Endothelial cell (in vitro differentiated cells): Measurements from ENCODE around the gene HBS1L. TPM values are rescaled to one million over a fixed set of nuclear protein-coding genes. Genes with fewer than 3 reads are reported as not detected.

ENCODE experiments used
- DNase-seq: peaks from one replicate; pipeline ENCODE4 v3.0.0; 2021; ENCODE audit warnings: low spot score
- H3K27ac Mint-ChIP-seq: one replicate; pipeline ENCODE4 v1.8.0; 2021; ENCODE audit warnings: mixed read lengths, inconsistent platforms; ENCODE audit not compliant: unreplicated experiment
- H3K27me3 Mint-ChIP-seq: one replicate; pipeline ENCODE4 v1.8.0; 2021; ENCODE audit warnings: mild to moderate bottlenecking, moderate library complexity, mixed read lengths, inconsistent platforms; ENCODE audit not compliant: unreplicated experiment
- H3K36me3 Mint-ChIP-seq: one replicate; pipeline ENCODE4 v1.8.0; 2021; ENCODE audit warnings: mild to moderate bottlenecking, low read depth, mixed read lengths, inconsistent platforms; ENCODE audit not compliant: unreplicated experiment
- H3K4me1 Mint-ChIP-seq: one replicate; pipeline ENCODE4 v1.8.0; 2021; ENCODE audit warnings: mild to moderate bottlenecking, mixed read lengths, inconsistent platforms; ENCODE audit not compliant: unreplicated experiment
- H3K4me3 Mint-ChIP-seq: one replicate; pipeline ENCODE4 v1.8.0; 2021; ENCODE audit warnings: mild to moderate bottlenecking, mixed read lengths, inconsistent platforms; ENCODE audit not compliant: unreplicated experiment
- H3K9me3 Mint-ChIP-seq: one replicate; pipeline ENCODE4 v1.8.0; 2021; ENCODE audit warnings: mixed read lengths, inconsistent platforms; ENCODE audit not compliant: unreplicated experiment
- total RNA-seq: library from RNA; stranded (reverse); fragmentation: NEBNext Ultra II Directional; extraction: Animal tissue kit (Norgen Biotek cat#: 25700); gene quantifications from one replicate; pipeline ENCODE4 v1.2.1, GENCODE V29; 2021; ENCODE audit not compliant: unreplicated experiment
- TF ChIP-seq, protein P1 (sequence below): fragments of 200-600 bp; sonication (generic); IDR thresholded peaks from one replicate; pipeline ENCODE4 v1.5.0; 2021; ENCODE audit warnings: antibody characterized with exemption; ENCODE audit not compliant: unreplicated experiment

Gene HBS1L
- total RNA-seq, 1 donor from 2014 or later = 93.3 TPM

GRCh38 chr6:135025175-135025574 lies 29.4 kb downstream of the HBS1L start:
- TF ChIP-seq, protein P1, sequence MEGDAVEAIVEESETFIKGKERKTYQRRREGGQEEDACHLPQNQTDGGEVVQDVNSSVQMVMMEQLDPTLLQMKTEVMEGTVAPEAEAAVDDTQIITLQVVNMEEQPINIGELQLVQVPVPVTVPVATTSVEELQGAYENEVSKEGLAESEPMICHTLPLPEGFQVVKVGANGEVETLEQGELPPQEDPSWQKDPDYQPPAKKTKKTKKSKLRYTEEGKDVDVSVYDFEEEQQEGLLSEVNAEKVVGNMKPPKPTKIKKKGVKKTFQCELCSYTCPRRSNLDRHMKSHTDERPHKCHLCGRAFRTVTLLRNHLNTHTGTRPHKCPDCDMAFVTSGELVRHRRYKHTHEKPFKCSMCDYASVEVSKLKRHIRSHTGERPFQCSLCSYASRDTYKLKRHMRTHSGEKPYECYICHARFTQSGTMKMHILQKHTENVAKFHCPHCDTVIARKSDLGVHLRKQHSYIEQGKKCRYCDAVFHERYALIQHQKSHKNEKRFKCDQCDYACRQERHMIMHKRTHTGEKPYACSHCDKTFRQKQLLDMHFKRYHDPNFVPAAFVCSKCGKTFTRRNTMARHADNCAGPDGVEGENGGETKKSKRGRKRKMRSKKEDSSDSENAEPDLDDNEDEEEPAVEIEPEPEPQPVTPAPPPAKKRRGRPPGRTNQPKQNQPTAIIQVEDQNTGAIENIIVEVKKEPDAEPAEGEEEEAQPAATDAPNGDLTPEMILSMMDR = no peak
- DNase-seq = no peak
- Mint-ChIP-seq H3K4me3 (no peak overlapping the region), H3K27ac (peak overlapping the region; percentile 12), H3K36me3 (no peaks in the 10 kb centered on the region), H3K4me1 (no peaks in the 10 kb centered on the region), H3K9me3 (no peaks in the 10 kb centered on the region), H3K27me3 (no peaks in the 10 kb centered on the region)

GRCh38 chr6:135022050-135022697 lies 32.4 kb downstream of the HBS1L start:
- H3K9me3 Mint-ChIP-seq = no peaks in the 10 kb centered on the region
- no peaks in the 10 kb centered on the region for H3K36me3 Mint-ChIP-seq

DNA sequence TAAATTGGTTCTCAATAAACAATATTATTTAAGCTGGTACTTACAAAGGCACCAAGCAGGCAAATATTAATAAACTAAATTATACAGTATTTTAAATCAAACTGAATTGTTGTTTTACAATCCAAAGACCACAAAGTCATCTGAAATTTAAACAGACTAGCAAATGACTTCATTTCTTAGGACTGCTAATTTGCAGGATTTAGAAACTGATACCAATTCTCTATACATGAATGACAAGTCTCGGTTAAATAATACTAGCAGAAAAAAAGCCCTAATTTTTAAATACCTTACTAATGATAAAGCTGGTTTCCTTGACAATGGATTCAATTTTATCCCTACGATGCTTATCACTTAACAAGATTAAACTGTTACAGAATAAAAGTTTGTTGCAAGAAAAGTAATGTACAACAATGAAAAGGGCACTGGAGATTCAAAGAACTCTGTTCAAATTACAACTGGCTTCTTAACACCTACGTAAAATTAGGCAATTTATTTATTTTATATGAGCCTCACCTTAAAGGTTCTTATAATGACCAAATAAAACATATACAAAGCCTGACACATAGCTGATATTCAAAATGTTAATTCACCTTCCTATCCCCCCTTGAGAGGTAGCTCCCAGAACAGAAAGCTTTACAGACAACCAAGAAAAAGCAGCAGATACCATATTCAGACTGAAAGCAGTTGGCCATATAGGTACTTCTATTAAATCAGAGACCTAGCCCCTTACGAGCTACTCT lies 33.1 kb downstream of the HBS1L start:
- TF ChIP-seq, protein P1 = no peak
- Mint-ChIP-seq H3K4me3 (no peak overlapping the region), H3K27ac (no peak overlapping the region), H3K9me3 (no peaks in the 10 kb centered on the region), H3K27me3 (no peaks in the 10 kb centered on the region), H3K4me1 (no peaks in the 10 kb centered on the region), H3K36me3 (no peaks in the 10 kb centered on the region)
- DNase-seq = no peak

More at GRCh38 chr6:135022050-135022697, 32.4 kb downstream of the HBS1L start:
- H3K27ac Mint-ChIP-seq = no peak overlapping the region
- TF ChIP-seq, protein P1 = no peak
- no peaks in the 10 kb centered on the region for H3K27me3 Mint-ChIP-seq
- H3K4me1 Mint-ChIP-seq = no peaks in the 10 kb centered on the region
- DNase-seq = no peak
- no peak overlapping the region for H3K4me3 Mint-ChIP-seq

DNA sequence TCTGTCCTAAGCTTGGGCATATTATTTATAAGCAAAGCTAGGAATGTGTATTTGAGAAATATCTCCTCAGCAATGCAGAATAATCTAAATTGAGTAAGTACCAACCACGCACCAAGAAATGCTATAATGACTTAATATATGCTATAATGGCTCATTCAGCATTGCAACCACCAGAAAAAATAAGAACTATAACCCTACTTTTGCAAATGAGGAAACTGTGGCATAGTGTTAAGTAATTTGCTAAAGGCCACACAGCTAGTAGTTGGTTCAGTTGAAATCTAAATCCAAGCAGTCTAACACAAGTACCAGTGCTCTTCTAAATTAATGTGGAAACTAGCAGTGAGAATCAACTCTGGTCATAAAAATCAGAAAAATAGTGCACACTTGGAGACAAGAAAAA lies 35.7 kb downstream of the HBS1L start:
- Mint-ChIP-seq H3K4me1 (peaks cover 5% of the 10 kb centered on the region), H3K9me3 (no peaks in the 10 kb centered on the region), H3K4me3 (no peak overlapping the region), H3K27ac (no peak overlapping the region), H3K27me3 (no peaks in the 10 kb centered on the region), H3K36me3 (no peaks in the 10 kb centered on the region)
- TF ChIP-seq, protein P1 = no peak
- no peak for DNase-seq

- H3K9me3 Mint-ChIP-seq = no peaks in the 10 kb centered on the region
- no peak overlapping the region for H3K4me3 Mint-ChIP-seq
- H3K27me3 Mint-ChIP-seq = no peaks in the 10 kb centered on the region
- H3K36me3 Mint-ChIP-seq = no peaks in the 10 kb centered on the region
- peaks cover 8% of the 10 kb centered on the region for H3K4me1 Mint-ChIP-seq
- TF ChIP-seq, protein P1 = no peak
- no peak for DNase-seq
- H3K27ac Mint-ChIP-seq = no peak overlapping the region
Observed at GRCh38 chr6:135018052-135018451, 36.6 kb downstream of the HBS1L start.
